AG09309 (cell line): ENCODE data around the gene ALLC.

Source experiments
- DNase-seq: peaks from one replicate; pipeline ENCODE4 v3.0.0-alpha.2; 2010; ENCODE audit warnings: low read depth
- H3K4me3 ChIP-seq: 2 replicates; pipeline ENCODE4 v1.5.1; 2011; ENCODE audit warnings: mild to moderate bottlenecking, low read depth, low read length, moderate library complexity; ENCODE audit not compliant: control insufficient read depth
- TF ChIP-seq, protein P1 (sequence below): IDR thresholded peaks from 2 replicates; pipeline ENCODE4 v1.5.1; 2011; ENCODE audit warnings: mild to moderate bottlenecking, low read depth, low read length, inconsistent platforms; ENCODE audit not compliant: insufficient read depth, control insufficient read depth; ENCODE audit errors: missing control alignments

ALLC gene

DNA sequence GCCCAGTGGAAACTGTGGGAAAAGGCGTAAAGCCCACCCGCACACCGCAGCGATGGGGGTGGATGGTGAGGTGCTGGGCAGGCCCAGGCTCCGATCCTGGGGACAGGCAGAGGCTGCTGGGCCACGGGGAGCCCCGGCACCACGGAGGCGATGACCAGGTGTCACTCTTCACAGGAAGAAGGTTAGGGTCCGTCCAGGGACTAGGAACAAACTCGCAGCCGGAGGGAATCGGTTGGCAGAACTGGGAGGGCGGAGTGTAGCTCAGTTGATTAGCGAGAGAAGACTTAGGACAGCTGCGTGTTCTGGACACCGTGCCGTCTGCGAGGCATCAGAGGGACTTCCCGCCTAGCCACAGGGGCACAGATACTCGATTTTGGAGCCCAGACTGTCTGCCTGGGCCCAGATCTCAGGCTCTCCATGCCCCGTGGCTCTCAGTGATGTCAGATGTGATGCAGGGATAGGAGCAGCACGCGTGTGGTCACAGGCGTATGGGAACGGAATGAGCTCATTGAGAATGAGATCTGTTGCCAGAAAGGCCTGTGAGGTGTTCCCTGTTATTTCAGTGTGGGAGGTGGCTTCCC lies 16.1 kb upstream of the ALLC start:
- H3K4me3 ChIP-seq = no peak overlapping the region
- TF ChIP-seq, protein P1, sequence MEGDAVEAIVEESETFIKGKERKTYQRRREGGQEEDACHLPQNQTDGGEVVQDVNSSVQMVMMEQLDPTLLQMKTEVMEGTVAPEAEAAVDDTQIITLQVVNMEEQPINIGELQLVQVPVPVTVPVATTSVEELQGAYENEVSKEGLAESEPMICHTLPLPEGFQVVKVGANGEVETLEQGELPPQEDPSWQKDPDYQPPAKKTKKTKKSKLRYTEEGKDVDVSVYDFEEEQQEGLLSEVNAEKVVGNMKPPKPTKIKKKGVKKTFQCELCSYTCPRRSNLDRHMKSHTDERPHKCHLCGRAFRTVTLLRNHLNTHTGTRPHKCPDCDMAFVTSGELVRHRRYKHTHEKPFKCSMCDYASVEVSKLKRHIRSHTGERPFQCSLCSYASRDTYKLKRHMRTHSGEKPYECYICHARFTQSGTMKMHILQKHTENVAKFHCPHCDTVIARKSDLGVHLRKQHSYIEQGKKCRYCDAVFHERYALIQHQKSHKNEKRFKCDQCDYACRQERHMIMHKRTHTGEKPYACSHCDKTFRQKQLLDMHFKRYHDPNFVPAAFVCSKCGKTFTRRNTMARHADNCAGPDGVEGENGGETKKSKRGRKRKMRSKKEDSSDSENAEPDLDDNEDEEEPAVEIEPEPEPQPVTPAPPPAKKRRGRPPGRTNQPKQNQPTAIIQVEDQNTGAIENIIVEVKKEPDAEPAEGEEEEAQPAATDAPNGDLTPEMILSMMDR = no peak
- no peak for DNase-seq

DNA sequence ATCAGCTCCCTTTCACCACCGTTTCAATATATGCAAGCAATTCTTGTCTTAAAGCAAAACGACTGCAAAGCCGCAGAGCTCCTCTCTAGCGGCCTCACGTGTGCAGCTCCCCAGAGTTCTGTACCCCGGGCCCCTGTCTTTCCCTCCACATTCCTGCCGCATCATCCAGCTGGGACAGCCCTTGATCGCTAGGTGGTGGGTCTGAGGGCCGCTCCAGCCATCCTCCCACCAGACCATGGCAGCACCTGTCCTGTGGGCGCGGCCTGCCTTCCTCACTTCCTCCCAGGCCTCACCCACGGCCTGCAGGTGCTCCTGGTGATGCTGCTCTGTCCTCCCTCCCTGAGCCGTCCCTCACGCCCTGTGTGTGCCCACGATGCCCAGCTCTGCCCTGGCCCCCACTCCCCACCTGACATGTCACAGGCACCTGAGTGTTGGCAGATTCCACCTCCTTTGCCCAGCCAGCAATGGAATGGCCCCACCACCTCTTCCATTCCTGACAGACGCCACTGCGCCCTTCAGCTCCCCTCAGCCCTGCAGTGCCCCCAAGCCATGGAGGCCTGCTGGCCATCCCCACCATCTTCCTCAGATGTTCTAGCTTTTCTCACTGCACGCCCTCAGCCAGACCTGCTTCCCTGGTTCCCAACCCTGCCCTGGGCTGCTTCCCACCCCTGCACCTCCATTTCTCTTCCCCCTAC lies 15.3 kb upstream of the ALLC start:
- no peak overlapping the region for H3K4me3 ChIP-seq
- DNase-seq = no peak
- TF ChIP-seq, protein P1 = no peak

- no peak overlapping the region for H3K4me3 ChIP-seq
- TF ChIP-seq, protein P1 = no peak
- DNase-seq = no peak
Observed at GRCh38 chr2:3643371-3644245, 14.4 kb upstream of the ALLC start.

DNA sequence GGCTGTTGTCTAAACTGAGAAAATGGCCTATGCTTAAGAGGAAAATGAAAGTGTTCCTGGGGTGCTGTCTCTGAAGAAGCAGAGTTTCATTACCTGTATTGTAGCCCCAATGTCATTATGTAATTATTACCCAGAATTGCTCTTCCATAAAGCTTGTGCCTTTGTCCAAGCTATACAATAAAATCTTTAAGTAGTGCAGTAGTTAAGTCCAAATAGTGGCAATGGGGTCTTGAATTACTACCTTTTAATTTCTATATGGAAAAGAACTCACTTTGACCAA lies 13.8 kb upstream of the ALLC start:
- H3K4me3 ChIP-seq = no peak overlapping the region
- TF ChIP-seq, protein P1 = no peak
- DNase-seq = no peak

DNA sequence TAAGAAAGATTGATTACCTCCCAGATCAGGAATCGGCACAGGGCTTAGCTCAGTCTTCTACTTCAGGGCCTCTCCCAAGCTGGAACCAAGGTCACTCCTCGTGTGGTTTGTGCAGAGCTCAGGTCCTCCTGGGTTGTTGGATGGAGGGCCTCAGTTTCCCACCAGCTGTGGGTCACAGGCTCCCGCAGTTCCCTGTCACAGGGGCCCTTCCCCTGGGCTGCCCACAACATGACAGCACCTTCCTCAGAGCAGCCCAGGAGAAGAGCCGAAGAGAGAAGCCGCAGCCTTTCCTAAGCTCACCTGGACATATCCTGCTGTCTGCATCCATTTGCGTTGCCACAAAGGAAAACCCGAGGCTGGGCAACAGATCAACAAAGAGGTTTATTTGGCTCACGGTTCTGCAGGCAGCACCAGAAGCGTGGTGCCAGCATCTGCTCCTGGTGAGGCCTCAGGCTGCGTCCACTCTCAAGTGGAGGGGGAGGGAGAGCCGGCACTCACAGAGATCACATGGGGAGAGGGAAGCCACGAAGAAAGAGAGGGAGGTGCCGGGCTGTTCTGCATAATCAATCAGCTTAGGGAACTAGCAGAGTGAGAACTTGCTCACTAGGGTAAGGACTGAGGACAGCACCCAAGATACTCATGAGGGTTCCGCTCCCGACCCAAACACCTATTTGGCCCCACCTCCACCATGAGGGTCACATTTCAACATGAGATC lies 13.0 kb upstream of the ALLC start:
- TF ChIP-seq, protein P1 = no peak
- H3K4me3 ChIP-seq = no peak overlapping the region
- no peak for DNase-seq

- no peak overlapping the region for H3K4me3 ChIP-seq
- no peak for DNase-seq
- TF ChIP-seq, protein P1 = no peak
Observed at GRCh38 chr2:3645745-3646389, 12.1 kb upstream of the ALLC start.
